Spleen (tissue), 11 donors: ENCODE results near the gene BTRC. TPM values are rescaled to one million over a fixed set of nuclear protein-coding genes. Genes with fewer than 3 reads are reported as not detected.

ENCODE experiments used
- DNase-seq: peaks from one replicate; pipeline ENCODE4 v3.0.0-alpha.2; 2020
- H3K27ac ChIP-seq, 8 donors: fragments of 200-600 bp; sonication (generic) in 7 of 8; 1 replicate in 4 of 8; 2 replicates in 4 of 8; pipeline versions ENCODE4 v1.5.0 to v1.8.0; 2016 to 2021; ENCODE audit warnings: inconsistent platforms in 4 of 8, mild to moderate bottlenecking in 4 of 8, moderate library complexity in 1 of 8
- H3K27me3 ChIP-seq, 7 donors: fragments of 200-600 bp; sonication (generic) in 6 of 7; replicated peaks in 1 of 7; 1 replicate in 4 of 7; 2 replicates in 3 of 7; pipeline versions ENCODE4 v1.5.0 to v1.8.0; 2016 to 2021; ENCODE audit warnings: inconsistent platforms in 3 of 7, mild to moderate bottlenecking in 1 of 7
- H3K36me3 ChIP-seq, 6 donors: fragments of 200-600 bp; sonication (generic) in 5 of 6; 1 replicate in 4 of 6; 2 replicates in 2 of 6; pipeline versions ENCODE4 v1.5.0 to v1.8.0; 2016 to 2021; ENCODE audit warnings: inconsistent platforms in 2 of 6
- H3K4me1 ChIP-seq, 6 donors: fragments of 200-600 bp; sonication (generic) in 5 of 6; 1 replicate in 3 of 6; 2 replicates in 3 of 6; pipeline versions ENCODE4 v1.5.0 to v1.8.0; 2016 to 2021; ENCODE audit warnings: inconsistent platforms in 3 of 6
- H3K4me3 ChIP-seq, 8 donors: fragments of 200-600 bp; sonication (generic) in 7 of 8; 1 replicate in 4 of 8; 2 replicates in 4 of 8; pipeline versions ENCODE4 v1.5.0 to v1.8.0; 2016 to 2021; ENCODE audit warnings: inconsistent platforms in 4 of 8, mild to moderate bottlenecking in 4 of 8, moderate library complexity in 2 of 8
- H3K9me3 ChIP-seq, 8 donors: fragments of 200-600 bp; sonication (generic) in 7 of 8; 1 replicate in 4 of 8; 2 replicates in 4 of 8; pipeline versions ENCODE4 v1.5.0 to v1.8.0; 2016 to 2021; ENCODE audit warnings: inconsistent platforms in 4 of 8
- POLR2A ChIP-seq, 3 donors: fragments of 450-650 bp; IDR thresholded peaks; one replicate each; pipeline ENCODE4 v1.5.1; 2017; ENCODE audit warnings: antibody characterized with exemption in 3 of 3, mild to moderate bottlenecking in 1 of 3
- POLR2AphosphoS5 ChIP-seq, 3 donors: sonication (generic); formaldehyde crosslinking; IDR thresholded peaks; one replicate each; pipeline ENCODE4 v1.5.1; 2017; ENCODE audit warnings: antibody characterized with exemption in 3 of 3
- WGBS, 5 donors: extraction: QIAGEN DNeasy Blood & Tissue Kit in 3 of 5; methylation state at CpG; one replicate each; pipeline versions ENCODE4 v1.1.5 to v1.1.7; 2013 to 2018; 5-methylcytosine and 5-hydroxymethylcytosine counted together
- intact Hi-C: fragments of 100-400 bp; cut with DNase I; formaldehyde crosslinking; loops from one replicate; pipeline ENCODE4 v1.15.0; 2023; ENCODE audit warnings: low total_unique reads
- polyA plus RNA-seq, 3 donors: library from polyadenylated mRNA; stranded (reverse); fragments of 200-250 nt; gene quantifications; one replicate each; pipeline ENCODE4 v1.2.1, GENCODE V29; 2013
- total RNA-seq, 7 donors: library from RNA; depleted of rRNA in 3 of 7; stranded (reverse); fragments of >200 nt in 3 of 7; fragmentation: NEBNext Ultra II Directional in 4 of 7; extraction: Animal tissue kit (Norgen Biotek cat#: 25700) in 4 of 7; gene quantifications; one replicate each; pipeline versions ENCODE4 v1.1.0 to v1.2.1, GENCODE V29; 2016 to 2021
- TF ChIP-seq, protein P1 (sequence below), 11 experiments: fragments of 200-600 bp in 7 of 11; fragments of 450-650 bp in 4 of 11; sonication (generic) in 4 of 11; IDR thresholded peaks in 8 of 11; conservative IDR thresholded peaks in 3 of 11; 1 replicate in 7 of 11; 2 replicates in 4 of 11; pipeline versions ENCODE4 v1.4.0 to v1.8.0; 2016 to 2021; ENCODE audit warnings: antibody characterized with exemption in 11 of 11, inconsistent platforms in 4 of 11, mild to moderate bottlenecking in 1 of 11
- donor health status: healthy with polysubstance abuse.
- donor health status: DM: no; HTN: no; CAD: no; lungs with moderate emphysema.
- donor health status: DM: no; HTN: no; CAD: no.
- donor health status: Bipolar disorder and iron deficiency.
- donor health status: healthy.
- donor health status: DM: no; HTN: no; CAD: no.
- donor health status: DM: yes; HTN: yes; CAD: no.

The BTRC gene
- total and polyA plus RNA-seq, 10 donors: 2.7 to 23.9 (median 19.3) TPM

DNA sequence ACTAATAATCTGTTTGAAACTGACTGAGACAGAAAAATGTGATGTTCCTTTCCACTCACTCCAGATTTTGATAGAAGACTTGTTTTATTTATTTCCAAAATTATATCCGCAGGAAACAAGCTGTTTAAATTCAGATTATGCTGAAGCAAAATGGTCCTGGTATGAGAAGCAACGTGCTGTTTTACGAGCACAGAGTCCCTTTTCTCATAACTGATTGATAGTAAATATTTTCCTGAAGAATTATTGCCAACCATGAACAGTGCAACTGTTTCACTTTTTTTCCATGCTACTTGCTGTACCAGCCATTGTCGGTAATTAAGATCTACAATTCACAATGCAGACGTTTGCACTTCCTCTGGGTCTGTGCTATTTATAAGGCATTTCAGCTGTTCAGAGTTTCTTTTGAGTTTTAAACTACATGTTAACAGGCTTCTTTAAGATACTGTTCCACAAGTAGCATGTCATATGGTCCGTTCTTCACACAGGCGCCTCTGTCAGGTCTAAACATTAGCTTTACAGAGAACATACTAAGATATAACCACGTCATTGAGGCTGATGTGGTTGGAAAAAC is 130.3 kb downstream of the BTRC start:
- 88 to 93% (median 90%) methylated on average over 8 of the region's 8 CpGs for WGBS, 5 donors
- H3K27ac ChIP-seq: no peak overlapping the region
- TF ChIP-seq POLR2A (IDR thresholded peaks at IDR 0.05) (no peak), POLR2AphosphoS5 (IDR thresholded peaks at IDR 0.05) (no peak)
- TF ChIP-seq, protein P1, sequence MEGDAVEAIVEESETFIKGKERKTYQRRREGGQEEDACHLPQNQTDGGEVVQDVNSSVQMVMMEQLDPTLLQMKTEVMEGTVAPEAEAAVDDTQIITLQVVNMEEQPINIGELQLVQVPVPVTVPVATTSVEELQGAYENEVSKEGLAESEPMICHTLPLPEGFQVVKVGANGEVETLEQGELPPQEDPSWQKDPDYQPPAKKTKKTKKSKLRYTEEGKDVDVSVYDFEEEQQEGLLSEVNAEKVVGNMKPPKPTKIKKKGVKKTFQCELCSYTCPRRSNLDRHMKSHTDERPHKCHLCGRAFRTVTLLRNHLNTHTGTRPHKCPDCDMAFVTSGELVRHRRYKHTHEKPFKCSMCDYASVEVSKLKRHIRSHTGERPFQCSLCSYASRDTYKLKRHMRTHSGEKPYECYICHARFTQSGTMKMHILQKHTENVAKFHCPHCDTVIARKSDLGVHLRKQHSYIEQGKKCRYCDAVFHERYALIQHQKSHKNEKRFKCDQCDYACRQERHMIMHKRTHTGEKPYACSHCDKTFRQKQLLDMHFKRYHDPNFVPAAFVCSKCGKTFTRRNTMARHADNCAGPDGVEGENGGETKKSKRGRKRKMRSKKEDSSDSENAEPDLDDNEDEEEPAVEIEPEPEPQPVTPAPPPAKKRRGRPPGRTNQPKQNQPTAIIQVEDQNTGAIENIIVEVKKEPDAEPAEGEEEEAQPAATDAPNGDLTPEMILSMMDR (IDR thresholded peaks at IDR 0.05 in 8 of 11, conservative IDR thresholded peaks at IDR 0.05 in 3 of 11): no peak
- H3K4me1 ChIP-seq: no peaks in the 10 kb centered on the region
- no peaks in the 10 kb centered on the region for H3K27me3 ChIP-seq
- intact Hi-C loops: no loop called here
- H3K36me3 ChIP-seq: peaks cover 0 to 35% (median 8%) of the 10 kb centered on the region in 6 donors
- H3K9me3 ChIP-seq: no peaks in the 10 kb centered on the region
- no peak overlapping the region for H3K4me3 ChIP-seq
- DNase-seq: no peak

DNA sequence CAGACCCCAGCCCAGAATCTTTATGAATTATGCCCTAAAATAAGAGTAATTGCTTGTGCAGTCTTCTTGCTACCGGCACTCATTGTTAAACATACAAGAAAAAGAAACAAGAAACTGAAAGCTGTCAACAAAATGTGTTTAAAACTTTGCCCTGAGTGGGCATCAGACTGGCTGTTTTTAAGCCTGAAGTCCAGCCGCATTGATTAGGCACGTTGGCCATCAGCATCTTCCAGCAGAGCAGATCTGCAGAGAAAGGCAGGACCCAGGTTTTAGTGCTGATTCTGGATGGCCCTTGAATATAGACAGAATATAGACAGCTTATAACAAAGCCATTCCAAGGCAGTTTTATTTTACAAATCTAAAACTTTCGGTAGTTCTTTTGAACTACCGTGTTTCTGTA is 131.2 kb downstream of the BTRC start:
- WGBS, 5 donors: 93 to 96% (median 96%) methylated on average over 5 of the region's 5 CpGs
- Histone ChIP-seq H3K4me1 (no peaks in the 10 kb centered on the region), H3K27ac (no peak overlapping the region), H3K4me3 (no peak overlapping the region), H3K36me3 (peaks cover 0 to 26% (median 3%) of the 10 kb centered on the region in 6 donors), H3K27me3 (no peaks in the 10 kb centered on the region), H3K9me3 (no peaks in the 10 kb centered on the region)
- TF ChIP-seq, protein P1 (IDR thresholded peaks at IDR 0.05 in 8 of 11, conservative IDR thresholded peaks at IDR 0.05 in 3 of 11): no peak
- no peak for TF ChIP-seq POLR2A (IDR thresholded peaks at IDR 0.05)
- no peak for TF ChIP-seq POLR2AphosphoS5 (IDR thresholded peaks at IDR 0.05)
- intact Hi-C loops: no loop called here
- DNase-seq: no peak

DNA sequence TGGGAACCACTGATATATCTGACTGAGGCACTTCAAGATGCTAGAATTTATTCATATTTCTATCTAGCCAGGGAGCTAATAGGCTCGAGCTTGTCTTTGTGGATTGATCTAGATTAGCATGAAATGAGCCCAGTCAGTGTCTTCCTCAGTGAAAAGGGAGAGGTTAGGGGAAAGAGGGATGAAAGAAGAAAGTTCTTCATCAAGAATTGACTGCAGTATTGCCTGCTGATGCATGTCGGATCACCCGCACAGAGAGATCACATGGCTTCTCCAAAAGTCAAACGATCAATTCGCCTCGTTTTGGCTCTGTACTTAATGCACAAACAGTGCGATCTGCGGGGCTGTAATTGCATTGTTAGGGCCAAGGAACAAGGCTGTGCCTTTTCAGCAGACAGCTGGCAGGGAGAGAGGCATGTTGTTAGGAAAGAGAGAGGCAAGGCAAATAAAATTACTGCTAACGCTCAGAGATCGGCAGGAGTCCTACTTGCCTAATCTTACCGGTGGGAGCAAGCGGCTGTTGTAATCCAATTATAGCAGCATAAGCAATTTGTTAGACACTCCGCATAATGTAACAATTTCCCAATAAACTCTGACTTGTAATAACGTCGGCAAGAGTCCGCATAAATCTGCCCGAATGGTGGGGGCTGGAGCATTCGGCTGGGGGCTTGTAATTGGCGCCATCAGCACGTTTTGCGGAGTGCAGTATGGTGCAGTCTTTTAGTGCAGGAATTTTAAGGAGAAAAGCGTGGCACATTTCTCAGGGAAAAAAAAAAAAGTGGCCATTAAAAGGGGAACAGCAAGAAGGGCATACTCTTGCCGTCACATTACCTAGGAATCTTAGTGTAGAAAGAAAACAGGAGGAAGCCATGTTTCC is 132.0 kb downstream of the BTRC start:
- Histone ChIP-seq H3K27ac (no peak overlapping the region), H3K36me3 (peaks cover 0 to 19% (median 0%) of the 10 kb centered on the region in 6 donors), H3K9me3 (no peaks in the 10 kb centered on the region), H3K27me3 (no peaks in the 10 kb centered on the region), H3K4me3 (no peak overlapping the region), H3K4me1 (no peaks in the 10 kb centered on the region)
- intact Hi-C loops: no loop called here
- TF ChIP-seq, protein P1 (IDR thresholded peaks at IDR 0.05 in 8 of 11, conservative IDR thresholded peaks at IDR 0.05 in 3 of 11): no peak
- TF ChIP-seq POLR2A (IDR thresholded peaks at IDR 0.05): no peak
- TF ChIP-seq POLR2AphosphoS5 (IDR thresholded peaks at IDR 0.05): no peak
- 76 to 86% (median 82%) methylated on average over 23 of the region's 23 CpGs for WGBS, 5 donors
- no peak for DNase-seq

DNA sequence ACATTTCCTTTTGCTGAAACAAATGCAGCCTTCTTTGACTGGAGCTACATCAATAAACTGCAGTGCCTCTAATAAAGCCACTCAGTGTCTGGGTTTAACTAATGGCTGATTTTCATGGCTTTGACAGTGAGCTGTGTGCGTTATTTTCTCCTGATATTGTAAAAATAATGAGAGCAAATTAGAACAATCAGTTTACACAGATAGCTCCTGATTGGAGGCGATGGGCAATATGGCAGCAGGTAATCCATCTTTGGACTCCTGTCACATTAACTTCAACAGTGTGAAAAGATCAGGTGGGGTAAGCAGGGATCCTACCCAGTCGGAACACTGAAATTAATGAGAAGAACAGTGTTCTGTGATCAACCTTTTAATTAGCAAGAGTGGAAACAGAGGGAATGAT is 133.4 kb downstream of the BTRC start:
- no peak overlapping the region for H3K4me3 ChIP-seq
- TF ChIP-seq, protein P1 (IDR thresholded peaks at IDR 0.05 in 8 of 11, conservative IDR thresholded peaks at IDR 0.05 in 3 of 11): no peak
- TF ChIP-seq POLR2AphosphoS5 (IDR thresholded peaks at IDR 0.05) (no peak), POLR2A (IDR thresholded peaks at IDR 0.05) (no peak)
- H3K27me3 ChIP-seq: no peaks in the 10 kb centered on the region
- no peaks in the 10 kb centered on the region for H3K9me3 ChIP-seq
- no peaks in the 10 kb centered on the region for H3K4me1 ChIP-seq
- intact Hi-C loops: no loop called here
- WGBS, 5 donors: 92 to 98% (median 96%) methylated on average over 3 of the region's 3 CpGs
- no peak overlapping the region for H3K27ac ChIP-seq
- peaks cover 0 to 8% (median 0%) of the 10 kb centered on the region in 6 donors for H3K36me3 ChIP-seq
- DNase-seq: no peak
